ENCODE measurements around the gene HSF5.

Gene HSF5

GRCh38 chr17:58487589-58488427 is at the start of gene HSF5:
Gene HSF5 (minus strand): TSS chr17:58488408. CDS start chr17:58488274, 134 bp downstream.
- no peak for DNase-seq

GRCh38 chr17:58537266-58537665 is 49.1 kb upstream of the HSF5 start:
- DNase-seq: no peak

GRCh38 chr17:58536542-58536941 is 48.3 kb upstream of the HSF5 start:
- no peak for DNase-seq

- no peak for DNase-seq
Observed at GRCh38 chr17:58535431-58535830, 47.2 kb upstream of the HSF5 start.

- DNase-seq: no peak
Observed at GRCh38 chr17:58534901-58535421, 46.8 kb upstream of the HSF5 start.

- no peak for DNase-seq
Observed at GRCh38 chr17:58534331-58534730, 46.1 kb upstream of the HSF5 start.

GRCh38 chr17:58533616-58534188 is 45.5 kb upstream of the HSF5 start:
- no peak for DNase-seq

GRCh38 chr17:58532555-58532951 is 44.3 kb upstream of the HSF5 start:
- no peak for DNase-seq

- peak; percentile 55 for DNase-seq
Observed at GRCh38 chr17:58531661-58532554, 43.7 kb upstream of the HSF5 start.

- no peak for DNase-seq
Observed at GRCh38 chr17:58531122-58531521, 42.9 kb upstream of the HSF5 start.

- DNase-seq: no peak
Observed at GRCh38 chr17:58530655-58531054, 42.4 kb upstream of the HSF5 start.

- no peak for DNase-seq
Observed at GRCh38 chr17:58529275-58529674, 41.1 kb upstream of the HSF5 start.

GRCh38 chr17:58528443-58528842 is 40.2 kb upstream of the HSF5 start:
- DNase-seq: no peak

- DNase-seq: no peak
Observed at GRCh38 chr17:58527949-58528348, 39.7 kb upstream of the HSF5 start.

- no peak for DNase-seq
Observed at GRCh38 chr17:58527306-58527705, 39.1 kb upstream of the HSF5 start.

- DNase-seq: no peak
Observed at GRCh38 chr17:58525239-58525638, 37.0 kb upstream of the HSF5 start.

- DNase-seq: no peak
Observed at GRCh38 chr17:58521680-58522079, 33.5 kb upstream of the HSF5 start.

- DNase-seq: no peak
Observed at GRCh38 chr17:58520843-58521430, 32.7 kb upstream of the HSF5 start.

- DNase-seq: peak; percentile 100
Observed at GRCh38 chr17:58517928-58518609, 29.9 kb upstream of the HSF5 start.

GRCh38 chr17:58517378-58517927 is 29.2 kb upstream of the HSF5 start:
- DNase-seq: no peak

GRCh38 chr17:58516644-58517377 is 28.6 kb upstream of the HSF5 start:
- DNase-seq: no peak
